ENCODE measurements around the gene ADCYAP1R1.

ADCYAP1R1 gene

GRCh38 chr7:31074403-31075085 lies 22.4 kb downstream of the ADCYAP1R1 start:
- H3K4me1 ChIP-seq (ENCODE audit: insufficient read depth, insufficient read length): peaks cover 7% of the 10 kb centered on the region
- no peaks in the 10 kb centered on the region for H3K27me3 ChIP-seq (ENCODE audit: insufficient read depth, insufficient read length)
- no peak for TF ChIP-seq ZNF274 (IDR thresholded peaks at IDR 0.05; ENCODE audit: low read depth, low read length)

GRCh38 chr7:31075086-31075405 lies 22.9 kb downstream of the ADCYAP1R1 start:
- no peak for DNase-seq (ENCODE audit: low read depth, low spot score)
- peaks cover 7% of the 10 kb centered on the region for H3K4me1 ChIP-seq (ENCODE audit: insufficient read depth, insufficient read length)
- TF ChIP-seq SUZ12 (IDR thresholded peaks at IDR 0.05; ENCODE audit: extremely low read depth, insufficient read depth, insufficient read length) (no peak), YY1 (IDR thresholded peaks at IDR 0.05; ENCODE audit: insufficient read depth, insufficient read length) (no peak), ZNF274 (IDR thresholded peaks at IDR 0.05; ENCODE audit: low read depth, low read length) (no peak)

More at GRCh38 chr7:31074403-31075085, 22.4 kb downstream of the ADCYAP1R1 start:
- DNase-seq (ENCODE audit: low read depth, low spot score): no peak
- no peaks in the 10 kb centered on the region for H3K9me3 ChIP-seq (ENCODE audit: insufficient read depth, low read length)
- H3K9ac ChIP-seq (ENCODE audit: insufficient read length, low read depth): no peak overlapping the region
- H3K36me3 ChIP-seq (ENCODE audit: insufficient read depth, insufficient read length, low read length): no peaks in the 10 kb centered on the region
- no peak overlapping the region for H3K4me3 ChIP-seq (ENCODE audit: insufficient read length, low read depth)

GRCh38 chr7:31076051-31076450 lies 23.9 kb downstream of the ADCYAP1R1 start:
- no peaks in the 10 kb centered on the region for H3K27me3 ChIP-seq (ENCODE audit: insufficient read depth, insufficient read length)
- no peaks in the 10 kb centered on the region for H3K9me3 ChIP-seq (ENCODE audit: insufficient read depth, low read length)
- no peaks in the 10 kb centered on the region for H3K36me3 ChIP-seq (ENCODE audit: insufficient read depth, insufficient read length, low read length)
- TF ChIP-seq ZNF274 (IDR thresholded peaks at IDR 0.05; ENCODE audit: low read depth, low read length) (no peak), YY1 (IDR thresholded peaks at IDR 0.05; ENCODE audit: insufficient read depth, insufficient read length) (no peak), SUZ12 (IDR thresholded peaks at IDR 0.05; ENCODE audit: extremely low read depth, insufficient read depth, insufficient read length) (no peak)
- peaks cover 7% of the 10 kb centered on the region for H3K4me1 ChIP-seq (ENCODE audit: insufficient read depth, insufficient read length)
- H3K4me3 ChIP-seq (ENCODE audit: insufficient read length, low read depth): no peak overlapping the region
- H3K9ac ChIP-seq (ENCODE audit: insufficient read length, low read depth): no peak overlapping the region
- DNase-seq (ENCODE audit: low read depth, low spot score): no peak

More at GRCh38 chr7:31075086-31075405, 22.9 kb downstream of the ADCYAP1R1 start:
- Histone ChIP-seq H3K36me3 (ENCODE audit: insufficient read depth, insufficient read length, low read length) (no peaks in the 10 kb centered on the region), H3K27me3 (ENCODE audit: insufficient read depth, insufficient read length) (no peaks in the 10 kb centered on the region), H3K9me3 (ENCODE audit: insufficient read depth, low read length) (no peaks in the 10 kb centered on the region), H3K9ac (ENCODE audit: insufficient read length, low read depth) (no peak overlapping the region), H3K4me3 (ENCODE audit: insufficient read length, low read depth) (no peak overlapping the region)

- Histone ChIP-seq H3K9ac (ENCODE audit: insufficient read length, low read depth) (no peak overlapping the region), H3K36me3 (ENCODE audit: insufficient read depth, insufficient read length, low read length) (no peaks in the 10 kb centered on the region), H3K27me3 (ENCODE audit: insufficient read depth, insufficient read length) (no peaks in the 10 kb centered on the region), H3K4me1 (ENCODE audit: insufficient read depth, insufficient read length) (peaks cover 7% of the 10 kb centered on the region), H3K9me3 (ENCODE audit: insufficient read depth, low read length) (no peaks in the 10 kb centered on the region), H3K4me3 (ENCODE audit: insufficient read length, low read depth) (no peak overlapping the region)
- no peak for DNase-seq (ENCODE audit: low read depth, low spot score)
- TF ChIP-seq SUZ12 (IDR thresholded peaks at IDR 0.05; ENCODE audit: extremely low read depth, insufficient read depth, insufficient read length) (no peak), YY1 (IDR thresholded peaks at IDR 0.05; ENCODE audit: insufficient read depth, insufficient read length) (no peak), ZNF274 (IDR thresholded peaks at IDR 0.05; ENCODE audit: low read depth, low read length) (no peak)
Observed at GRCh38 chr7:31076641-31077310, 24.7 kb downstream of the ADCYAP1R1 start.

GRCh38 chr7:31077484-31078362 lies 25.6 kb downstream of the ADCYAP1R1 start:
- Histone ChIP-seq H3K4me1 (ENCODE audit: insufficient read depth, insufficient read length) (peaks cover 5% of the 10 kb centered on the region), H3K9me3 (ENCODE audit: insufficient read depth, low read length) (no peaks in the 10 kb centered on the region), H3K9ac (ENCODE audit: insufficient read length, low read depth) (no peak overlapping the region), H3K36me3 (ENCODE audit: insufficient read depth, insufficient read length, low read length) (no peaks in the 10 kb centered on the region), H3K4me3 (ENCODE audit: insufficient read length, low read depth) (no peak overlapping the region), H3K27me3 (ENCODE audit: insufficient read depth, insufficient read length) (no peaks in the 10 kb centered on the region)
- no peak for DNase-seq (ENCODE audit: low read depth, low spot score)
- TF ChIP-seq ZNF274 (IDR thresholded peaks at IDR 0.05; ENCODE audit: low read depth, low read length) (no peak), SUZ12 (IDR thresholded peaks at IDR 0.05; ENCODE audit: extremely low read depth, insufficient read depth, insufficient read length) (no peak), YY1 (IDR thresholded peaks at IDR 0.05; ENCODE audit: insufficient read depth, insufficient read length) (no peak)

GRCh38 chr7:31078363-31078990 lies 26.4 kb downstream of the ADCYAP1R1 start:
- TF ChIP-seq ZNF274 (IDR thresholded peaks at IDR 0.05; ENCODE audit: low read depth, low read length) (no peak), YY1 (IDR thresholded peaks at IDR 0.05; ENCODE audit: insufficient read depth, insufficient read length) (no peak), SUZ12 (IDR thresholded peaks at IDR 0.05; ENCODE audit: extremely low read depth, insufficient read depth, insufficient read length) (no peak)

More at GRCh38 chr7:31078363-31078990, 26.4 kb downstream of the ADCYAP1R1 start:
- Histone ChIP-seq H3K9me3 (ENCODE audit: insufficient read depth, low read length) (no peaks in the 10 kb centered on the region), H3K4me3 (ENCODE audit: insufficient read length, low read depth) (no peak overlapping the region), H3K9ac (ENCODE audit: insufficient read length, low read depth) (no peak overlapping the region), H3K36me3 (ENCODE audit: insufficient read depth, insufficient read length, low read length) (no peaks in the 10 kb centered on the region), H3K27me3 (ENCODE audit: insufficient read depth, insufficient read length) (no peaks in the 10 kb centered on the region), H3K4me1 (ENCODE audit: insufficient read depth, insufficient read length) (peaks cover 5% of the 10 kb centered on the region)
- no peak for DNase-seq (ENCODE audit: low read depth, low spot score)
